IPS-NIHi11 (cell line): ENCODE data around the gene ETV7.
"Not testable (repeated sequence)": the region's sequence is repeated elsewhere in the genome, so short reads cannot be mapped to it uniquely, and the experiment has no call there.

Source experiments
- DNase-seq: peaks from one replicate; pipeline ENCODE4 v3.0.0; 2012; ENCODE audit warnings: mixed read lengths, low spot score

ETV7 gene

DNA sequence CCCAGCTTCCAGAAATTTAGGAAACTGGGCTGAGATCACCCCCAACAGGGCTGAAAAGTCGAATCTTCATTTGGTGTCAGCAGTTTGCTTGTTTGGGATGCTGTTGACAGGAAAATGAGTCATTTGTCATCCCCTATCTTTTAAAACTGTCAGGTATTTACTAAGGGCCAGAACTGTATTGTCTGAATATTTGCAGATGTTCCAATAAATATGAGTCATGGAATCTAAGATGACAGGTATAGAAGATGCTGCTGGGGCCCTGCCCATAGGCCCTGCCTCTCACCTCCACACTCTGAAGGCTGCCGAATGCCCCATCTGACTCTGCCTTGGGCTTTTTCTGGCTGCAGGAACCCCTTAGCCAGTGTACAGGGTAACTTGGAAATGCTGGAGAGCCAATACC lies 3.9 kb downstream of the ETV7 start:
- no peak for DNase-seq

DNA sequence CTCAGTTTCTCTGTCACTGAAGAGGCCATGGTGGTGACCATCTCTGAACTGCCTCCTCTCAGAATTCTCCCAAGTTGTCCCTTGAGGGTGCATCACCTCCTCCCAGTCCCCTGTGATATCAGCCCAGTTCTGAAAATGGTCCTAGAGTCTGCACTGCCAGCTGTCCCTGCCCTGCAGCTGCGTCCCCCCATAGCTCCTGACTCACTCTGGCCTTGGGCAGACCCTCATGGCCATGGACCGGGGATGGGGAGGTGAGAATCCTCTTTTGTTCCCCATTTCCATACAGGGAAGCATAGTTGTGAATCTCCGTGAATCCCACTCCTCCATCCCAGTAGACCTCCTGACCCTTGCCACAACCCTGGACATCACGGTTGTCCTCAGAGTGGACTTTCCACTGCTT lies 4.5 kb downstream of the ETV7 start:
- no peak for DNase-seq

DNA sequence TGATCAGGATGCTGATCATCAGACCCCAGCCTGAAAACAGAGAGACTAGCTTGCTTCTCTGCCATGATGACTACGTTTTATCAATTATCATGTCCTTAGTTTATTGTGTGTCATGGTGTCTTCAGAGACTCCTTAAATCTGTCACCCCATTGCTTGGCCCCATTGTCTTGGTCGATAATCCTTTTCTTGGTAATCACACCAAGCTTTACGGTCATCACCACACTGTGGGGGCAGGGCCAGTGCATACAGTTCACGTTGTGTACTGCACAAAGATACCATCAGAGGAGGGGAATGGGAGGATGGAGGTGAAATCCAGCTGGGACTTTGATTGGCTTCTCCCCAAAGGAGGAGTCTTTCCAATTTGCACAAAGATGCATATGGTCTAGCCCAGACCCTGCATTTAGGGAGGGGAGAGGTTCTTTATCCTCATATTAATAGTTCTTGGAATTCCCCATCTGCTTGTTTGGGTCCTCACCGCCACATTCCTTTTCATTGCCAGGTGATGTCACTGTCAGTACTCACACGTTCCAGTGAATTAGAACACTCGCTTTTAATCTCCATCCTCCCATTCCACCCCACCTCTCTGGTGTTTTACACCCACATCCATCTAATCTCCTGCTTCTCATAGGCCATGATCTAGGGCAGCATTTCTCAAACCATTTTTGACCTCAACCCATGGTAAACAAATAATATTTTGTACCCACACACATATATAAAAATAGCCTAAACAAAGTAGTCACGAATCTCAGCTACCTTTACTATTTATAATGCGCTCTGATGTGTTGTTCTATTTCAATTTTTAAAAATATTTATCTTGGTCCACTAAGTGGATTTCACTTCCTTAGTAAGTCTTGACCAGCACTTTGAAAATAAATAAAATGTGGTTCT lies 5.7 kb downstream of the ETV7 start:
- DNase-seq, result no peak

DNA sequence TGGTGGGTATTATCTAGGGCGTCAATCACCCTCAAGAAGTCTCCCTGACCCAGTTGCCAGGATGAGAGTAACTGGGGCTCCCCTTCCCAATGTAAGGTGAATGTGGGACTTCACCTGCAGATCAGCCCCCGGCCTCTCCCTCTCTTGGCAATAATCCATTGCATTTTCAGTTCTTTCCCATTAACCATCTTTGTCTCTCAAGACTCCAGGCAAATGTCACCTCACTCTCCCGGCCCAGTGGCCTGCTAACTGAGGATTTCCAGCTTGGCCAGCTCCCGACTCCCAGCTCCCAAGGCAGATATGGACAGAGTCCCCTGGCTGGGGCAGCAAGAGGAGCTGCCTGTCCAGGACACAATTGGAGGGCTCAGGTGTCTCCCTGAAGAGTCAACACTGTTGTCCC lies 7.3 kb downstream of the ETV7 start:
- no peak for DNase-seq

DNA sequence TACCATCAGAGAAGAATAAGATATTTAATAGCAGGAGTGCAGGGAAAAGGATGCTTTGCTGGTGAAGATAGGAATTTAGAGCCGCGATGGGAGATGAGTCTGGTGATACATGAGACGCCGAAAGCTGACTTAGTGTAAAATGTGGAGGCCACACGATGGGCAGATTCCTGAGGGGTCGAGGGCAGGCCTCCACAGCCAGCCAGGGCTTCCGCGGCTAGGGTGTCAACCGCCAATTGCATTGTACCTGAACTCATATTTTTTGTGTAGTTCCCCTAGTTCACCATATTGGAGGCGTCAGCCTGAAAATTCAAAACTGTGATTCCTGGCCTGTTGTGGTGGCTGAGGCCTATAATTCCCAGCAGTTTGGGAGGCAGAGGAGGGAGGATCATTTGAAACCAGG lies 8.5 kb downstream of the ETV7 start:
- no peak for DNase-seq

DNA sequence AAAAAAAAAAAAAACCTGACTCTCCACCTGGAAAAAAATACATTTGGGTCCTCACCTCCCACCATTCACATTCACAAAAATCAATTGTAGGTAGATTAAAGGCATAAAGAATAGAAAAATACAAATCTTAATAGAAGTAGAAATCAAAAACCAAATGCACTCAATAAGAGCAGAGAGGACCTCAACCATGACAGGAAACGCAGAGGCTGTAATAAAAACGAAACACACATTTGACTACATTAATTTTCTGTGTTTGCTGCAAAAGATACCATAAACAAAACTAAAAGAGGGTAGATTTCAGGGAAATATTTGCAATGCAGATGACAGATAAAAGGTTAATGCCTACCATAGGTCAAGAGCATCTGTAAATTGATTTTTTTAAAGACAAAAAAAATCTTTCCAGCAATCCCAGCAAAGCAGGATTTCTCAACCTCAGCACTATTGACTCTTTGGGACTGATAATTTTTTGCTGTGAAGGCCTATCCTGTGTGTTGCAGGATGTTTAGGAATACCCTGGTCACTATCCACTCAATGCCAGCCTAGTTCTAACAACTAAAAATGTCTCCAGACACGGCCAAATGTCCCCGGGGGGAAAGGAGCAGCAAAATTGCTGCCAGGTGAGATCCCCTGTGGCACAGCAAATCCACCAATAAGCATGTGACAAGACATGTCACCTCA lies 9.1 kb downstream of the ETV7 start:
- no peak for DNase-seq

DNA sequence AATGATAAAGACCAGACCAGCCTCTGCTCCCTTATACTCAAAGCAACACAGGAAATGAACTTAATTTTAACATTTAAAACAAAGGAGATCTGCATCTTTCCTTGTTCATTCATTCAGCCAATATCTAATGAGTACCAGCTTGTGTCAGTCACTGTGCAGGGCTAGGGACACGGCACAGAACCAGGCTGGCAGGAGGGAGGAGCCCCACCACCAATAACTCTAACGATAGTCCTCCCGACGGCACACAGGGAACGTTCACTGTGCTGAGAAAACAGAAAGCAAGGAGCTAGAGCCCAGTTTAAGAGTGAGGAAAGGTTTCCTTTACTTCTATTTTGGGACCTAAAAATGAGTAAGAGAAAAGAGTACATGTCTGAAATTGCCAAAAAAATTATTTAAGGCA lies 9.9 kb downstream of the ETV7 start:
- no peak for DNase-seq

DNA sequence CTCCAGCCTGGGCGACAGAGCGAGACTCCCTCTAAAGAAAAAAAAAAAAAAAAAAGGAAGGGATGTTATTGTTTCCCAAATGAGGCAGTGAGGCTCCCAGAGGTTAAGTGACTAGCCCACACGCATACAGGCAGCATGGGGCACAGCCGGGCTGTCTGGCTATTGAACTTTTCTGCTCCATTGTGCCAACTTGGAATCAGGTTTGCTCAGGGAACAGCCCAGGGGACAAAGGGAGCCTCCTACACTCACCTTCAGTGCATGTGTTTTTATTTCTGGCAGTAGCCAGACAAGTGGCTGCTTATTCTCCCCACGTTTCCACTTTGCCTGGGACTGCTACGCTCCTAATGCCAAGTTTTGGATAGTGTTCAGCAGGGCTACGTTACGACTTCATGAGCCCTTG lies 10.7 kb downstream of the ETV7 start:
- DNase-seq, result no peak

DNA sequence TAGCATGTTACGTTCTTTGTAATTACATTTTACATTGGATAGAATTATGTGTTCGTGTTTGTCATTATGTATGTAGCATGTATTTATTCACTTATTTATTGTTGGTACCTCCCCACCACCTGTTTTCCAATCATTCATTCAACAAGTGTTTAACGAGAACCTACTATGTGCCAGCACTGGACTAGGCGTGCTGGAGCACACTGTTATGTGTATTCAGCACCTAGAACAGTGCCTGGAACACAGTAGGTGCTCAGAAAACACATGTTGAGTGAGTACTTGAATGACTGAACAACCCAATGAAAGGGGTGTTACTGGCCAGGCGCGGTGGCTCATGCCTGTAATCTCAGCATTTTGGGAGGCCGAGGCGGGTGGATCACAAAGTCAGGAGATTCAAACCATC lies 11.3 kb downstream of the ETV7 start:
- DNase-seq, result no peak

DNA sequence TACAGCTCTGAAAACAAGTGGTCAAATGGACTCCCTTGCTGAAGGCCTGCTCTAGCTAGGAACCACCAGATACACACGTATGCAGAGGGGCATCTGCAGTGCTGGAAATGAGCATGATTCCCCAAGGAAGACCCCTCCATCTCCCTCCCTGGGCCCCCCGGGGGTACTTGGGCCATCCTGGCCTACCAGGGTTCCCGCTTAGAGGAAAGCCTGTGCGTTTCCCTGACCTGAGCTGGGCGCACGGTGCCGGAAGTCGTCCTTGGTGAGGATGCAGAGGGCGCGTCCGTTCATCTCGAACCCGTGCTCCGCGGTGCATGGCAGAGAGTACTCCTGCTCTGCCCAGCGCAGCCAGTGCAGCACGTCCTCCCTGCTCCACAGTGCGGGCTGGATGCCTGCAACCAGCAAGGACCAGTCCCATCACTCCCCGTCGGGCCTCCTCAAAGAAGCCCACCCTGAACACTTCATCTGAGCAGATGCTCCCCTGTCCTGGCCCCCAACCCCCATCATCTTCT lies 11.8 kb downstream of the ETV7 start:
- DNase-seq, result no peak

DNA sequence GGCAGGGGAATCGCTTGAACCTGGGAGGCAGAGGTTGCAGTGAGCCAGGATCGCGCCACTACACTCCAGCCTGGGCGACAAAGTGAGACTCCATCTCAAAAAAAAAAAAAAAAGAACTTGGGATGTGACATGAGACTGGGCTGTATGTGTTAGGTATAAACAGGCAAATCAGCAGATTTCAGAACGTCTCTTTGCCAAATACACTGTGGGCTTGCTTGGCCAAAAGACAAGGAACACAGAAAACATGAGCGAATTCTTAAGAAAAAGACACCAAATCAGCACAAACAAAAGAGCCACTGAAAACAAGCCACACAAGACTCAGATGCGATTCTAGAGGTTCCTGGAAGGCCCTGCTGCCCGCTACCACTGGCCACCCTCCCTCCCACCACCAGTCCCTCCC lies 12.5 kb downstream of the ETV7 start:
- DNase-seq, result no peak

DNA sequence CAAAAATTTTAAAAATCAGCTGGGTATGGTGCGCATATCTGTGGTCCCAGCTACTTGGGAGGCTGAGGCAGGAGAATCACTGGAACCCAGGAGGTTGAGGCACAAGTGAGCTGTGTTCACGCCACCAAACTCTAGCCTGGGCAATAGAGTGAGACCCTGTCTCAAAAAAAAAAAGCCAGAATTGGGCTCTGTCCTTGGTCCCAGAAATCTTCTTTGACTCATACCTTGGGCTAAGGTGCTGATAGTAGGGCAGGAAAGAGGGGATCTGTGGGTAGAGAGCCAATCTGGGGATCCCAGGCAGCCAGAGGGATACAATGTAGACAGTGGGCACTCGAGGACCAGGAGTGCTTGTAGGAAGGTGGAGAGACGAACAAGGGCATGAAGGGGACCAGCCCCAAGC lies 13.3 kb downstream of the ETV7 start:
- DNase-seq, result no peak

DNA sequence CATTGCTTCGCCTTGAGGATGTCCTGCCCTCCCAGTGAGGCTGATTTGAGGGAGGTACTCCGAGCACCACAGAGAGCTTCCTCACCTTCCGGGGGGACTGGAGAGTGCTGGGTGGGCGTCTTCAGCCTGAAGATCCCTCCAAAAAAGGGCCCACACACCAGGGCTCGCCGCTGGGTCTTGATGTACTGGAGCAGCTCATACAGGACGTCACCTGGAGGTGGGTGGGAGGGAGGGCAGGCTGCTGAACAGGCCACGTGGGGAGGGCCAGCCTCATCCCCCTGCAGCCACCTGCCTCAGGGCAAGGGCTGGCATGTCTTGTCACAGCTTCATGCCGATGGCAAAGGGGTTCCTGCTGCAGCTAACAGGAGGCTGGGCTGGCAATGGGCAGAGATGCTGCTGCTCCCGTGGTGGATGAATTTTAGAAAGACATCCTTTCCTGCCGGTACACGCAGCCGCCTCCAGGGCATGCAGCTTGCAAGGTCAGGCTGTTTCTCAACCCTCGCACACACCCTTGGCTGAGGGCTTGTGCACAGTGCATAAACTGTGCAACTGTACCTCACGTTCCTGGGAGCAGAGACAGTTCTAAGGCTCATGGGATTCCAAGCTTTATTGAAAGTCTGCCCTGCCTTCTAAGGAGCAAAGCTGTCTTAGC lies 14.0 kb downstream of the ETV7 start:
- DNase-seq, result peak; percentile 38

DNA sequence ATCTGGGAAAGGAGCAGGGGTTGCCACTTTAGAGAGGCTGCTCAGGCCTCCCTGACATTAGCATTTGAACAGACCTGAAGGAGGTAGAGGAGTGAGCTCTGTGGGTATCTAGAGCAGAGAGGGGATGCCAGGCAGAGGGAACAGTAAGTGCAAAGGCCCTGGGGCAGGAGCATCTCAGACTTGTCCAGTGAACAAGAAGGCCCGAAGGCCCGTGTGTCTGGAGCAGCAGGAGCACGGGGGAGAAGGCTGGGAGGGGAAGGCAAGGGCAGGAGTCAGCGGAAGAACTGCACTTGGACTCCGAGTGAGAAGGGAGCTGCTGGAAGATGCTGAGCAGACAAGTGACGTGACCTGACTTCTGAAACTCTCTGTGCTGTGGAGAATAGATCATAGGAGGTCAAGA lies 15.4 kb downstream of the ETV7 start:
- no peak for DNase-seq

DNA sequence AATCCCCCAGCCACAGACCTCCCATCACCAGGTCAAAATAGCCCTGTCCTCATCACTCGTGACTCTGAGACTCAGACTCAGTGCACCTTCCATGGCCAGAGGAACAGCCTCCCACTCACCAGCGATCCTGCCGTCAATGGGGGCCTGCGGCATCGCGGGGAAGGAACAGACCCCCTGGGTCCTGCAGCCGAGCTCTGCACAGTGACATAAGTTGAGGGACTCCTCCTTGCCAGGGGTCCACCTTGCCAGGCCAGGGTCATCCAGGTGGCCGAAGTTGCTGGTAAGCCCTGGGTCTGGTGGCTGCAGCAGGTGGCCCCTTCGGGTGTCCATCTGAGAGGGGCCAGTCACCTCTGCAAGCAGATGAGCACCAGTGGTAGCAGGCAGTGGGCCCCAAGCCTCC lies 16.3 kb downstream of the ETV7 start:
- no peak for DNase-seq

DNA sequence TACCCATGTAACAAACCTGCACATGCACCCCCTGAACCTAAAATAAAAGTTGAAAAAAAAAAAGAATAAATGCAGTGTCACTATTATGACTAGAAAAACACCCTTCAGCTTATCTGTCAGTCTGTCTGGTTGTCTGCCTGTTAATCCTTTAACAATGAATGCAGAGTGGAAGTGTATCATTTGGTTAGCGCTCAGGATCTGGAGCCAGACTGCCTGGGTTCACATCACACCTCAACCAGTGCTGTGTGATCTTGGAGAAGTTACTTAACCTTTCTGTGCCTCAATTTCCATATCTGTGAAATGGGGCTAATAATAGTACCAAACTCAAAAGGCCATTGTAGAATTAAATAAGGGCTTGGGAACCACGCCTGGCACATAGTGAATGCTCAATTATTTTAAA lies 16.8 kb downstream of the ETV7 start:
- DNase-seq, result no peak

DNA sequence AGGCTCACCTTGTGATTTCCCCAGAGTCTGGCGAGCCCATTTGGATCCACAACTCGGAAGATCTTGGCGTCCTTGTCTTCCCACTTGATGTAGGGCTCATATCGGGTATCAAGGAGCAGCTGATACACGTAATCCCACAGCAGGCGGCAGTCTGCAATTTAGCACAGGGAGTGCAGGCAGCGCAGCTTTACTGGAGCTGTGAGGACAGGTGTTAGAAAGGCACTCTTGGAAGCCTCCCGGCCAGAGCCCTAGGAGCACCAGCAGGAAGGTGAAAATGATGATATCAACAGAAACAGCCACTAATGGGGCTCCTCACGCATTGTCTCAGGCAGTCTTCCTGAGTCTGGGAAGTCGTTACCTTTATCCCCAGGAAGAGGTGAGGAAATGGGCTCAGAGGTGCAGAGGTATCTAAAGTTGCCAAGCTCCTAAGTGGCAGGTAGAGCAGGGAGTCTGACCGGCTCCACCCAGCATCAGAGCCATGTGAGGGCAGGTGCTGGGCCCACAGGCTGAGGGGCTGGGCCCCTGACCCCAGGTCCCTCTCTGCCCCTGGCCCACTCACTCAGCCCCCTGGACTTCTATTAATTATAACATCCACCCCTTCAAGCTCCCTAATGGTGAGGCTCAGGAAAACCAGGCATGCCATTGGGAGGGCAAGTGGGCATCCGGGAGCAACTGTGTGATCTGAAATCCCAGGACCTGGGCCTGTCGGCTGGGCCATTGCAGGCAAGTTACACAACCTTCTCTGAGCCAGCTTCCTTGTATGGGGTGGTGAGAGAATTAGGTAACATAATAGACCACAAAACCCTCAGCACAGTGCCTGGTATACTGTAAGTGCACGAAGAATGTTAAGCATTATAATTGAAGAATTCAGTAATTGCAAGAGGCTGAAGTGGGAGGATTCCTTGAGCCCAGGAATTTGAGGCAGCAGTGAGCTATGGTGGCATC lies 18.3 kb downstream of the ETV7 start:
- no peak for DNase-seq

DNA sequence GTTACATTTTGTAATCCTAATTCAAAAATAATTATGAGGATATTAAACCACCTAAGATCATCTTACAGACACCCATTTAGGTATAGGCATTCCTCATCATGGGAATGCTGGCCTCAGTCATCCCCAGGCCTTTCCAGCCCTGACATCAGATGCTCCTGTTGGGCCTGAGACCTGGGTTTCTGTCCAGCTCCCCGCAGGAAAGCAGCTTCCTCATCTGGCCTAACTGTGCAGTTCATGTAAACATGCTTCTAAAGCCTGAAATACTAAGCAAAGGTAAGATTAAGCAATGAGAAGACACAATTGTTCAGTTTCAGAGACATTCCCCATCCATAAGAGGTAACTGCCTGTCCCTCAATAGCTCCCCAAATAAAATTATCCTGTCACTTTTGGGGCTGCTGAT lies 19.0 kb downstream of the ETV7 start:
- no peak for DNase-seq

DNA sequence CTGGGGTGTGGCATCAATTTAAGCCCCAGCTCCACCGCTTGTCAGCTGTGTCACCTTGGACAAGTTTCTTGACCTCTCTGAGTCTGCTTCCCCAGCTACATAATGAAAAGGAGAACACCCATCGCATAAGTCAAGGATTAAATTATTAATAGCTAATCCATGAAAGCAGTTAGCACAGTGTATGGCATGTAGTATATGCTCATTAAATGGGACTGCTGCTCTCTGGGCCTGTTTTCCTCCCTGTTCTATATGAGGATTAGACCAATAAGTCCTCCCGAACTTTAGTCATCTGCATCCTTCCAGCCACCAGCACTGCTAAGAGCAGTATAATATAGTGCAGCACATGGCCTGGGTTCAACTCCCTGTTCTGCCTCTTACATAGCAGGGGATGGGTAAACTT lies 19.7 kb downstream of the ETV7 start:
- no peak for DNase-seq

DNA sequence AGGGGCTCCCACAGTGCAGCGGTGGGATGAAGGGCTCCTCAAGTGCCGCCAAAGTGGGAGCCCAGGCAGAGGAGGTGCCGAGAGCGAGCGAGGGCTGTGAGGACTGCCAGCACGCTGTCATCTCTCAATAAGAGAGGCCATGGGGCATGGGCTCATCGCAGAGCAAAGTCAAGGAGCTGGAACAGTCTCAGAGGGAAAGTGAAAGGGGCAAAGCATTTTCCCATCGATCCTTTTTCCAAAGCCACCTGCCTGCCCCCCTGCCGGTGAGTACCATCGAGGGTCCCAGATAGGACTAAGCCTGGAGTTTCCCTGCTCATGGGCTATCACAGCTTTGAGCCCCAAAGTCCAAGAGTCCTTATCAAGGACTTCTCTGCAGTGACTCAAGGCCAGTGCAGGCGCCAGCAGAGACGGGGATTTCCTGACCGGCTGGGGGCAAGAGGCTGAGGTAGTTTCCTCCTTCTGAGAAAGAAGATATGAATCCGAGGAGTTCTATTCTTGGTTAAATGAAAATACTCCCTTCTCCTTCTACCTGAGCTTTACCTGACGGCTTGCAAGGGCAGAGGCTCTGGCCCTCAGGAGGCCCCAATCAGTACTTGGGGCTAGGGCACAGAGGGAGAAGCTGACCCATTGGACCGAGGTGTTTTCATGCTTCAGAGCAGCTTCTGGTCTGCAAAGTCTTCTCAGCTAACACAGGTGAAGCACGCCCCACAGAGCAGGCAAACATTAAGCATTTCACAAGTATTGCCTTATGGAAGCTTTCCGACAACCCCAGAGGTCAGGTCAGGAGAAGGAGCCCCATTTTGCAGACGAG lies 22.6 kb downstream of the ETV7 start:
- DNase-seq, result no peak

DNA sequence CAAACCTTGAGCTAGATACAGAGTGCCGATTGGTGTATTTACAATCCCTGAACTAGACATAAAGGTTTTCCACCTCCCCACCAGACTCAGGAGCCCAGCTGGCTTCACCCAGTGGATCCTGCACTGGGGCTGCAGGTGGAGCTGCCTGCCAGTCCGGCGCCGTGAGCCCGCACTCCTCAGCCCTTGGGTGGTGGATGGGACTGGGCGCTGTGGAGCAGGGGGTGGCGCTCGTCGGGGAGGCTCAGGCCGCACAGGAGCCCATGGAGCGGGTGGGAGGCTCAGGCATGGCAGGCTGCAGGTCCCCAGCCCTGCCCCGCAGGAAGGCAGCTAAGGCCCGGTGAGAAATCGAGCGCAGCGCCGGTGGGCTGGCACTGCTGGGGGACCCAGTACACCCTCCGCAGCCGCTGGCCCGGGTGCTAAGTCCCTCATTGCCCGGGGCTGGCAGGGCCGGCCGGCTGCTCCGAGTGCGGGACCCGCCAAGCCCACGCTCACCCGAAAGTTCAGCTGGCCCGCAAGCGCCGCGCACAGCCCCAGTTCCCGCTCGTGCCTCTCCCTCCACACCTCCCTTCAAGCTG lies 23.3 kb downstream of the ETV7 start:
- DNase-seq, result not testable (repeated sequence)
